Measurements from ENCODE around the gene KCNJ9. TPM values are rescaled to one million over a fixed set of nuclear protein-coding genes. Genes with fewer than 3 reads are reported as not detected.

The KCNJ9 gene
- total and polyA plus RNA-seq, 10 of the 15 experiments (the other 5 are each of a cell fraction or from before 2014, with no cell fraction given), result 0.12 TPM; not detected in 9

DNA sequence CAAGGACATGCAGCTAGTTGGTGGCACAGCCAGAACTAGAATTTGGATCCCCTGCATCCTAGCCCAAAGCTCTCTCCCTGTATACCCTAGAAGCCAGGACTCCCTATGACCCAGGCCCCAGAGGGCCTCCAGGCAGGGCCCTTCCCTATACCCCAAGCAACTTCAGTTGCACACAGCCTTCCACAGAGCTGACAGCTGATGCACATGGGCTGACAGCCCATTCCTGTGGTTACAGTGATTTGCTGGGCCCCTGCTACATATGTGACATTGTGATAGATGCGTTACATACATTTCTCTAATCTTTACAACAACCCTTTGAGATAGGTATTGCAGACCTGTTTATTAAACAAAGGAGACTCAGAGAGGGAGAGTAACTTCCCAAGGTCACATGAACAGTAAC lies 40.0 kb downstream of the KCNJ9 start:
- ChIA-PET RAD21 (ENCODE audit: unreplicated experiment) (no interaction called here), CTCF (no interaction called here), POLR2A (no interaction called here), SMC1A (ENCODE audit: uncharacterized antibody, unreplicated experiment) (no interaction called here)
- H3K9ac ChIP-seq (ENCODE audit: control insufficient read depth, insufficient read depth, low read length), result no peak overlapping the region
- no peaks in the 10 kb centered on the region for H3K4me1 ChIP-seq (ENCODE audit: control insufficient read depth, insufficient read depth, low read length)
- no peak overlapping the region for H3K4me2 ChIP-seq (ENCODE audit: control insufficient read depth, insufficient read depth)
- 0% methylated on average over 1 of the region's 1 CpG for WGBS (ENCODE audit: insufficient coverage, insufficient replicate concordance, low lambda C conversion rate, missing lambda C conversion rate)
- H3K79me2 ChIP-seq (ENCODE audit: control insufficient read depth, insufficient read depth, low read length), result no peaks in the 10 kb centered on the region
- H4K20me1 ChIP-seq (ENCODE audit: control insufficient read depth, insufficient read depth), result 0 out of 2 replicates have a peak, but pooled peaks cover 3% of the 10 kb centered on the region
- intact Hi-C loops (cut with micrococcal nuclease; ENCODE audit: unreplicated experiment), result no loop called here
- TF ChIP-seq BHLHE40 (IDR thresholded peaks at IDR 0.05; ENCODE audit: borderline replicate concordance in 1 of 2, low read depth in 2 of 2, low read length in 1 of 2) (no peak), HCFC1 (IDR thresholded peaks at IDR 0.05; ENCODE audit: low read length) (no peak), CBX5 (IDR thresholded peaks at IDR 0.05; ENCODE audit: low read depth) (no peak), CHD2 (IDR thresholded peaks at IDR 0.05; ENCODE audit: borderline replicate concordance, low read depth, low read length) (no peak), ETV6 (conservative IDR thresholded peaks at IDR 0.05 in 1 of 2, IDR thresholded peaks at IDR 0.05 in 1 of 2; ENCODE audit: borderline replicate concordance in 1 of 2, low read depth in 1 of 2) (no peak), CHD1 (IDR thresholded peaks at IDR 0.05; ENCODE audit: low read depth, low read length) (no peak), SIN3A (IDR thresholded peaks at IDR 0.05; ENCODE audit: low read depth, low read length) (no peak), CBX3 (IDR thresholded peaks at IDR 0.05; ENCODE audit: borderline replicate concordance, low read depth) (no peak)
- TF ChIP-seq, protein P1, sequence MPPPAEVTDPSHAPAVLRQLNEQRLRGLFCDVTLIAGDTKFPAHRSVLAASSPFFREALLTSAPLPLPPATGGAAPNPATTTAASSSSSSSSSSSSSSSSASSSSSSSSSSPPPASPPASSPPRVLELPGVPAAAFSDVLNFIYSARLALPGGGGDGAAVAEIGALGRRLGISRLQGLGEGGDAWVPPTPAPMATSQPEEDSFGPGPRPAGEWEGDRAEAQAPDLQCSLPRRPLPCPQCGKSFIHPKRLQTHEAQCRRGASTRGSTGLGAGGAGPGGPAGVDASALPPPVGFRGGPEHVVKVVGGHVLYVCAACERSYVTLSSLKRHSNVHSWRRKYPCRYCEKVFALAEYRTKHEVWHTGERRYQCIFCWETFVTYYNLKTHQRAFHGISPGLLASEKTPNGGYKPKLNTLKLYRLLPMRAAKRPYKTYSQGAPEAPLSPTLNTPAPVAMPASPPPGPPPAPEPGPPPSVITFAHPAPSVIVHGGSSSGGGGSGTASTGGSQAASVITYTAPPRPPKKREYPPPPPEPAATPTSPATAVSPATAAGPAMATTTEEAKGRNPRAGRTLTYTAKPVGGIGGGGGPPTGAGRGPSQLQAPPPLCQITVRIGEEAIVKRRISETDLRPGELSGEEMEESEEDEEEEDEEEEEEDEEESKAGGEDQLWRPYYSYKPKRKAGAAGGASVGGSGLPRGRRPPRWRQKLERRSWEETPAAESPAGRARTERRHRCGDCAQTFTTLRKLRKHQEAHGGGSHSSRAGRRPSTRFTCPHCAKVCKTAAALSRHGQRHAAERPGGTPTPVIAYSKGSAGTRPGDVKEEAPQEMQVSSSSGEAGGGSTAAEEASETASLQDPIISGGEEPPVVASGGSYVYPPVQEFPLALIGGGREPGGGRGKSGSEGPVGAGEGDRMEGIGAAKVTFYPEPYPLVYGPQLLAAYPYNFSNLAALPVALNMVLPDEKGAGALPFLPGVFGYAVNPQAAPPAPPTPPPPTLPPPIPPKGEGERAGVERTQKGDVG (CRISPR knock-in tag; IDR thresholded peaks at IDR 0.05), result no peak
- TF ChIP-seq, protein P2, sequence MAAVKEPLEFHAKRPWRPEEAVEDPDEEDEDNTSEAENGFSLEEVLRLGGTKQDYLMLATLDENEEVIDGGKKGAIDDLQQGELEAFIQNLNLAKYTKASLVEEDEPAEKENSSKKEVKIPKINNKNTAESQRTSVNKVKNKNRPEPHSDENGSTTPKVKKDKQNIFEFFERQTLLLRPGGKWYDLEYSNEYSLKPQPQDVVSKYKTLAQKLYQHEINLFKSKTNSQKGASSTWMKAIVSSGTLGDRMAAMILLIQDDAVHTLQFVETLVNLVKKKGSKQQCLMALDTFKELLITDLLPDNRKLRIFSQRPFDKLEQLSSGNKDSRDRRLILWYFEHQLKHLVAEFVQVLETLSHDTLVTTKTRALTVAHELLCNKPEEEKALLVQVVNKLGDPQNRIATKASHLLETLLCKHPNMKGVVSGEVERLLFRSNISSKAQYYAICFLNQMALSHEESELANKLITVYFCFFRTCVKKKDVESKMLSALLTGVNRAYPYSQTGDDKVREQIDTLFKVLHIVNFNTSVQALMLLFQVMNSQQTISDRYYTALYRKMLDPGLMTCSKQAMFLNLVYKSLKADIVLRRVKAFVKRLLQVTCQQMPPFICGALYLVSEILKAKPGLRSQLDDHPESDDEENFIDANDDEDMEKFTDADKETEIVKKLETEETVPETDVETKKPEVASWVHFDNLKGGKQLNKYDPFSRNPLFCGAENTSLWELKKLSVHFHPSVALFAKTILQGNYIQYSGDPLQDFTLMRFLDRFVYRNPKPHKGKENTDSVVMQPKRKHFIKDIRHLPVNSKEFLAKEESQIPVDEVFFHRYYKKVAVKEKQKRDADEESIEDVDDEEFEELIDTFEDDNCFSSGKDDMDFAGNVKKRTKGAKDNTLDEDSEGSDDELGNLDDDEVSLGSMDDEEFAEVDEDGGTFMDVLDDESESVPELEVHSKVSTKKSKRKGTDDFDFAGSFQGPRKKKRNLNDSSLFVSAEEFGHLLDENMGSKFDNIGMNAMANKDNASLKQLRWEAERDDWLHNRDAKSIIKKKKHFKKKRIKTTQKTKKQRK (IDR thresholded peaks at IDR 0.05; ENCODE audit: low read depth, low read length), result no peak
- TF ChIP-seq, protein P3, sequence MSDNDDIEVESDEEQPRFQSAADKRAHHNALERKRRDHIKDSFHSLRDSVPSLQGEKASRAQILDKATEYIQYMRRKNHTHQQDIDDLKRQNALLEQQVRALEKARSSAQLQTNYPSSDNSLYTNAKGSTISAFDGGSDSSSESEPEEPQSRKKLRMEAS (IDR thresholded peaks at IDR 0.05; ENCODE audit: low read depth, low read length), result no peak
- TF ChIP-seq, protein P4, sequence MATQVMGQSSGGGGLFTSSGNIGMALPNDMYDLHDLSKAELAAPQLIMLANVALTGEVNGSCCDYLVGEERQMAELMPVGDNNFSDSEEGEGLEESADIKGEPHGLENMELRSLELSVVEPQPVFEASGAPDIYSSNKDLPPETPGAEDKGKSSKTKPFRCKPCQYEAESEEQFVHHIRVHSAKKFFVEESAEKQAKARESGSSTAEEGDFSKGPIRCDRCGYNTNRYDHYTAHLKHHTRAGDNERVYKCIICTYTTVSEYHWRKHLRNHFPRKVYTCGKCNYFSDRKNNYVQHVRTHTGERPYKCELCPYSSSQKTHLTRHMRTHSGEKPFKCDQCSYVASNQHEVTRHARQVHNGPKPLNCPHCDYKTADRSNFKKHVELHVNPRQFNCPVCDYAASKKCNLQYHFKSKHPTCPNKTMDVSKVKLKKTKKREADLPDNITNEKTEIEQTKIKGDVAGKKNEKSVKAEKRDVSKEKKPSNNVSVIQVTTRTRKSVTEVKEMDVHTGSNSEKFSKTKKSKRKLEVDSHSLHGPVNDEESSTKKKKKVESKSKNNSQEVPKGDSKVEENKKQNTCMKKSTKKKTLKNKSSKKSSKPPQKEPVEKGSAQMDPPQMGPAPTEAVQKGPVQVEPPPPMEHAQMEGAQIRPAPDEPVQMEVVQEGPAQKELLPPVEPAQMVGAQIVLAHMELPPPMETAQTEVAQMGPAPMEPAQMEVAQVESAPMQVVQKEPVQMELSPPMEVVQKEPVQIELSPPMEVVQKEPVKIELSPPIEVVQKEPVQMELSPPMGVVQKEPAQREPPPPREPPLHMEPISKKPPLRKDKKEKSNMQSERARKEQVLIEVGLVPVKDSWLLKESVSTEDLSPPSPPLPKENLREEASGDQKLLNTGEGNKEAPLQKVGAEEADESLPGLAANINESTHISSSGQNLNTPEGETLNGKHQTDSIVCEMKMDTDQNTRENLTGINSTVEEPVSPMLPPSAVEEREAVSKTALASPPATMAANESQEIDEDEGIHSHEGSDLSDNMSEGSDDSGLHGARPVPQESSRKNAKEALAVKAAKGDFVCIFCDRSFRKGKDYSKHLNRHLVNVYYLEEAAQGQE (IDR thresholded peaks at IDR 0.05; ENCODE audit: low read depth, low read length), result no peak
- H3K9me3 ChIP-seq (replicated peaks; ENCODE audit: control insufficient read depth, insufficient read depth, low read length), result no peaks in the 10 kb centered on the region
- BruUV-seq (replicated peaks), result no TSS peak
- ATAC-seq (no peak), DNase-seq (ENCODE audit: low read depth, low spot score) (no peak), FAIRE-seq (no peak)
- no peak overlapping the region for H3K27ac ChIP-seq (ENCODE audit: control insufficient read depth, insufficient read depth)
- in situ Hi-C loops (cut with MboI), result no loop called here
- no peaks in the 10 kb centered on the region for H3K36me3 ChIP-seq (ENCODE audit: control insufficient read depth in 2 of 2, insufficient read depth in 2 of 2, low read length in 1 of 2)
- no peak overlapping the region for H2AFZ ChIP-seq (ENCODE audit: control insufficient read depth, low read depth, low read length)
- no peak overlapping the region for H3K4me3 ChIP-seq
- peaks cover 0 to 5% of the 10 kb centered on the region in 2 experiments; a peak in 2 of 4 replicates for H3K27me3 ChIP-seq (replicated peaks in 1 of 2; ENCODE audit: control insufficient read depth in 2 of 2, insufficient read depth in 2 of 2, low read length in 1 of 2)
